ENCODE data around the gene KRTAP5-2. TPM values are rescaled to one million over a fixed set of nuclear protein-coding genes. Genes with fewer than 3 reads are reported as not detected.

The KRTAP5-2 gene
- total RNA-seq, 4 donors from 2014 or later: not detected

DNA sequence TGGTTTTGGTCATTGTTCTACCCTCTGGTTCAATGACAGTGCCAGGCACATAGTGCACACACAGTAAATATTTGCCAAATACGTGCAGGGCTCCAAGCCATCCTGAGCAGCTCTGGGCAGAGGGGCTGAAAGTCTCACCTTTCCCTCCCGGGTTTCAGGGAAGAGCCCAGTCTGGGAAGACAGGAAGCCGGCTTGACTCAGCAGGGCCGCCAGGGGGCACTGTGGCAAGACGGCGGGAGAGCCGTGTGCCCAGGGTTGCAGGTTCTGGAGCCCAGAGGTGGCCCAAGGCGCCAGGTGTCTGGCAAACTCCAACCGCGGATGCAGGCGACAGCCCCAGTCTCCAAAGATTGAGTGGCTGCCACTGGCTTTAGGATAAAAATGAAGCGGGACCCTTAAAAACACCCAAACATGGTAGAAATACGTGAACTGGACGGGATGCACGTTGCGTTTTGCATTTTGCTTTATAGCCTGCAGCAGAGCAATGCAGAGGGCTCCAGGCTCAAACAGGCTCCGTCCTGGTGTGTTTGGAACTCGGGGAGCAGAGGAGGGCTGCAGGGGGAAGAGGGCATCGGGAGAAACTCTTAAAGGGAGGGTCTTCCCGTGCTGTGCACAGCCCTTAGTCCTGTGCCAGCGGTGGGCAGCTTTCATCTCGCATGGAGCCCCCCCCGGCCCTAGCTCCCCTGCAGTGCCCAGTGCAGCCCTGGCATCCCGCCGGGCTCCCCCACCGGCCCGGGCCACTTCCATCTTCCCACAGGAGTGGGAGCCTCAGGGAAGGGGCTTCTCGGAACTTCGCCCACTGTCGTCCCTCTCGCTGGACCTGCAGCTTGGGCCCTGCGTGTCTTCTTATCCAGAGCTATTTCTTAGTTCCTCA lies 42.2 kb upstream of the KRTAP5-2 start:
- no peak for ATAC-seq (ENCODE audit: low FRiP score)
- no peak for DNase-seq (ENCODE audit: low spot score)
- TF ChIP-seq, protein P1, sequence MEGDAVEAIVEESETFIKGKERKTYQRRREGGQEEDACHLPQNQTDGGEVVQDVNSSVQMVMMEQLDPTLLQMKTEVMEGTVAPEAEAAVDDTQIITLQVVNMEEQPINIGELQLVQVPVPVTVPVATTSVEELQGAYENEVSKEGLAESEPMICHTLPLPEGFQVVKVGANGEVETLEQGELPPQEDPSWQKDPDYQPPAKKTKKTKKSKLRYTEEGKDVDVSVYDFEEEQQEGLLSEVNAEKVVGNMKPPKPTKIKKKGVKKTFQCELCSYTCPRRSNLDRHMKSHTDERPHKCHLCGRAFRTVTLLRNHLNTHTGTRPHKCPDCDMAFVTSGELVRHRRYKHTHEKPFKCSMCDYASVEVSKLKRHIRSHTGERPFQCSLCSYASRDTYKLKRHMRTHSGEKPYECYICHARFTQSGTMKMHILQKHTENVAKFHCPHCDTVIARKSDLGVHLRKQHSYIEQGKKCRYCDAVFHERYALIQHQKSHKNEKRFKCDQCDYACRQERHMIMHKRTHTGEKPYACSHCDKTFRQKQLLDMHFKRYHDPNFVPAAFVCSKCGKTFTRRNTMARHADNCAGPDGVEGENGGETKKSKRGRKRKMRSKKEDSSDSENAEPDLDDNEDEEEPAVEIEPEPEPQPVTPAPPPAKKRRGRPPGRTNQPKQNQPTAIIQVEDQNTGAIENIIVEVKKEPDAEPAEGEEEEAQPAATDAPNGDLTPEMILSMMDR (IDR thresholded peaks at IDR 0.05): no peak

DNA sequence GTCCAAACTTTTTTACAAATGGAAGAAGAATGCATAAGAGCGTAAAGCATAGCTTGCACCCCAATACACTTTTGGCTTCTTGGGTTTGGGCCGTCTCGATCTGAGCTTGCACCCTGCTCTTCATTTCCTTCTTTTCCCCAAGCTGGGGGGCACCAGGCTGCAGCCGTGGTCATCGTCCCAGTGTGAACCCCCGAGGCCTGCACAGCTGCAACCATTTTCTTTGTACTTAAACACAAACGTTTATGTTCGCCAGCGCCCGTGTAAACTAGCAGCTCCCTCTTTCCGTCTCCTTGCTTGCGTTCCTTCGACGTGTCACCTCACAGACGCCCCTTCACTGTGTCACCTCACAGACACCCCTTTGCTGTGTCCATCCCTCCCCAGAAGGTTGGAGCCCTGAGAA lies 41.6 kb upstream of the KRTAP5-2 start:
- no peak for DNase-seq (ENCODE audit: low spot score)
- ATAC-seq (ENCODE audit: low FRiP score): no peak
- TF ChIP-seq, protein P1 (IDR thresholded peaks at IDR 0.05): no peak

DNA sequence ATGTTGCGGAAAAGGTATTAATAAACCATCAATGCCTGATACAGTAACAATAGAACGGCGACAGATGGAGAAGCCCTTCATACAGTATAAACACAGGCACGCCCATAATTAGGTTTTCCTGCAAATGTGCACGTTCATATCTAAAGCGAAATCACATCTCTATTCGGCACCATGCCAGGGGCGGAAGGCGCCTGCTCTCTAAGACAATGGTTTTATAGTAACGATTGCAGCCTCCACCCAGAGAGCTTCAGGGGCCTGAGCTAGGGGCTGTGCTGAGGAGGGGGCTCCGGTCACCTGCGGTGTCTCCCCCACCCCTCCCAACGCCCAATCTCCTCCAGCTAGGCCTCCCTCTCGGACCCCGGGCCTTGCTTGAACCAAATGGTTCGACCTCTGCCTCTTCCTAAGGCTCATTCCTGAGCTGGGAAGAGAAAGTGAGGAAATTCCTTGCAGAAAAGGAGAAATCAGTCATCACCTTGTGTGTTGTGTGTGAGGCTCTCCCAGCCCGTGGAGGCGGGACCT lies 41.1 kb upstream of the KRTAP5-2 start:
- ATAC-seq (ENCODE audit: low FRiP score) (no peak), DNase-seq (ENCODE audit: low spot score) (no peak)
- TF ChIP-seq, protein P1 (IDR thresholded peaks at IDR 0.05): no peak

DNA sequence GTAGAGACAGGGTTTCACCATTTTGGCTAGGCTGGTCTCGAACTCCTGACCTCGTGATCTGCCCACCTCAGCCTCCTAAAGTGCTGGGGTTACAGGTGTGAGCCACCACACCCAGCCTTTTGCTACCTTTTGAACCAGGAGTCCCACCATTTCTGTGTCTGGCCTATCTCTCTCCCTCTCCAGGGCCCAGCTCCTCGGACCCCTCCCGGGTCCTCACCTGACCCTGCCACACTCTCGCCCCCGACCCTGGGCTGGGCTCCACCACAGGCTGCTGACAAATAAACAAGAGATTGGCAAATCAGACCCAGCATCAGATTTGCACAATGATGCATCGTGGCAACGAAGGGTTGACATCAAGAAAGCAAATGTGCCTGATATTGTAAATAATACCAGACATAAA lies 40.2 kb upstream of the KRTAP5-2 start:
- TF ChIP-seq, protein P1 (IDR thresholded peaks at IDR 0.05): no peak
- ATAC-seq (ENCODE audit: low FRiP score) (no peak), DNase-seq (ENCODE audit: low spot score) (no peak)

DNA sequence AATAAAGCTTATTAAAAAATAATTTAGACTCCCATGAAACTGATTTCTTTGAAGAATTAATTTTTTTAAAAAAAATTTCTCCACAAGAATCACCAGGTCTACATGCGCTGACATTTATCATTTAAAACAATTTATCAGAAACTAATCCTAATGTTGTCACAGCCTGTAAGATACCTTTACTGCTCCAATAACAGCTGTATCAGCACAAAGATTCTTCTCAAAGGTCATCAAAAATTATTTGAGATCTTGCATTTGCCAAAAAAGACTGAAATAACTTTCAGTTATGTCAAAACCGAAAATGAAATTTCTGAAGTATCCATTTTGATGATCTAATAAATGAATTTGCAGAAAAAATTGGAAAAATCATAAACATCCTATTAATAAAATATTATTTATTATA lies 39.5 kb upstream of the KRTAP5-2 start:
- TF ChIP-seq, protein P1 (IDR thresholded peaks at IDR 0.05): no peak

DNA sequence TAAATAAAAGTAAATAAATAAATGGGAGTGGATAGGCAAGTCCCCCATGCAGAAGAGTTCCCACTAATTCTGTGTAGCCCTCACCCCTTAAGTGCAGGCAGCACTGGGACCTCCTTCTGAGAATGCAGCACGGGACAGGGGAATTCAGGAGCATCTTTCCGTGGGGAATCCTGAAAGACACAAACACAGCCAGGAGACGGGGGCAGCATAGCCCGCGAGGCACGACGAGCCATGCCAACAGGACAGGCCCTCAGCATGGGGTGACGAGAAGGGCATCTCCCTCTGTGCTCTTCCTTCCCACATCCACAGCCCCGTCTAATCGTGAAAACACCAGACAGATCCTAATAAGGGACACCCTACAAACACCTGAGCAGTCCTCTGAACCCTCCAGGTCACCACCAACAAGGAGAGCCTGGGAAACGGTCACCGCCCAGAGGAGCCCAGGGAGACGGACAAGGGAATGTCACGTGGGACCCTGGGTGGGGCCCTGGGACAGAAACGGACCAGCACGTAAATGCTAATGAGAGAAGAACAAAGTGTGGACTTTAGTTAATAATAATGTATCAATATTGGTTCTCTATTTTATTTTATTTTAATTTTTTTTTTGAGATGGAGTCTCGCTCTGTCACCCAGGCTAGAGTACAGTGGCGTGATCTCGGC lies 38.3 kb upstream of the KRTAP5-2 start:
- DNase-seq (ENCODE audit: low spot score): no peak
- no peak for ATAC-seq (ENCODE audit: low FRiP score)
- TF ChIP-seq, protein P1 (IDR thresholded peaks at IDR 0.05): no peak

More for the DNA sequence above, 39.5 kb upstream of the KRTAP5-2 start:
- DNase-seq (ENCODE audit: low spot score) (no peak), ATAC-seq (ENCODE audit: low FRiP score) (no peak)
